ENCODE data around the gene MT1A. TPM values are rescaled to one million over a fixed set of nuclear protein-coding genes. Genes with fewer than 3 reads are reported as not detected.

MT1A gene
- polyA plus RNA-seq, 1 of the 3 experiments (the other 2 are of a cell fraction) = 5.4 TPM

DNA sequence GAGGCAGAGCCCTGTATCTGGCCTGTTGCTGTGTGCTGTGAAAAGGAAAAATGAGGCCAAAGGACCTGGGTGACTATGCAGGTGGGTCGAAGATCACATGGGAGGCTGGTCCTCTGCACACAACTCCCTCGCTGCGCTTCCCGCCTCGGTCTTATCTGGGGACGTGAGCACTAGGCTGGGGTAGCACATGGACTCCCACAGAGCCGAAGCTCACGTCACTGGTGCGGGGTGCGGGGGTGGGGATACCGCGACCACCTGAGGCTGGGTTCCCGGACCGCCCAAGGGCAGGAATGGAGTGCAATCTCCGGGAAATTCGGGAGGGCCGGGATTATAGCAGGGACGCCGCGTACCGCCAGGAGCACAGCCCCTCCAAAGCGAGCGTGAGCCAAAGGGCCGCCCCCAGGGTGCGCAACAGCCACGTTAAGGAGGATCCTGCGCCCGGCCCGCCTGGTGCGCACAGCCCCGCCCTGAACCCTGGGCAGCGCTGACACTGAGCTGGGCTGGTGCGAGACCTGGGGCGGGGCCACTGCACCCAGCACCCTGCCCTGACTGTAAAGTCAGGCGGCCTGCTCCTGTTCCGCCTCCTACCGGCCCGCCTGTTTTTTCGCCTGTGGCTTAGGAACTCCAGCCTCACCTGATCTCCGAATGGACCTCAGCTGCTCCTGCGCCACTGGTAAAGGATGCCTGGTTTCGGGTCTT lies 4.8 kb downstream of the MT1A start:
- H3K9ac ChIP-seq = no peak overlapping the region
- no peaks in the 10 kb centered on the region; a peak in 1 of 4 replicates for H3K4me1 ChIP-seq (ENCODE audit: control insufficient read depth in 1 of 2, insufficient read depth in 2 of 2, low read depth in 1 of 2, low read length in 1 of 2)
- 0 out of 2 replicates have a peak, but pooled peaks cover 19% of the 10 kb centered on the region for H3K27me3 ChIP-seq (ENCODE audit: insufficient read depth)
- ChIA-PET CTCF (interaction anchor here (0.9 to 1.2 kb wide), 2 partner anchors 10 to 41 kb away, joined by 3 read pairs; no protein-coding TSS in a partner anchor), POLR2A (no interaction called here)
- H3K36me3 ChIP-seq (replicated peaks in 1 of 2; ENCODE audit: control insufficient read depth in 1 of 2, insufficient read depth in 2 of 2, low read length in 1 of 2) = no peaks in the 10 kb centered on the region
- no peaks in the 10 kb centered on the region for H3K9me3 ChIP-seq
- H3K4me2 ChIP-seq = no peak overlapping the region
- TF ChIP-seq, protein P1, sequence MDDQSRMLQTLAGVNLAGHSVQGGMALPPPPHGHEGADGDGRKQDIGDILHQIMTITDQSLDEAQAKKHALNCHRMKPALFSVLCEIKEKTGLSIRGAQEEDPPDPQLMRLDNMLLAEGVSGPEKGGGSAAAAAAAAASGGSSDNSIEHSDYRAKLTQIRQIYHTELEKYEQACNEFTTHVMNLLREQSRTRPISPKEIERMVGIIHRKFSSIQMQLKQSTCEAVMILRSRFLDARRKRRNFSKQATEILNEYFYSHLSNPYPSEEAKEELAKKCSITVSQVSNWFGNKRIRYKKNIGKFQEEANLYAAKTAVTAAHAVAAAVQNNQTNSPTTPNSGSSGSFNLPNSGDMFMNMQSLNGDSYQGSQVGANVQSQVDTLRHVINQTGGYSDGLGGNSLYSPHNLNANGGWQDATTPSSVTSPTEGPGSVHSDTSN (IDR thresholded peaks at IDR 0.05) = no peak
- TF ChIP-seq, protein P2, sequence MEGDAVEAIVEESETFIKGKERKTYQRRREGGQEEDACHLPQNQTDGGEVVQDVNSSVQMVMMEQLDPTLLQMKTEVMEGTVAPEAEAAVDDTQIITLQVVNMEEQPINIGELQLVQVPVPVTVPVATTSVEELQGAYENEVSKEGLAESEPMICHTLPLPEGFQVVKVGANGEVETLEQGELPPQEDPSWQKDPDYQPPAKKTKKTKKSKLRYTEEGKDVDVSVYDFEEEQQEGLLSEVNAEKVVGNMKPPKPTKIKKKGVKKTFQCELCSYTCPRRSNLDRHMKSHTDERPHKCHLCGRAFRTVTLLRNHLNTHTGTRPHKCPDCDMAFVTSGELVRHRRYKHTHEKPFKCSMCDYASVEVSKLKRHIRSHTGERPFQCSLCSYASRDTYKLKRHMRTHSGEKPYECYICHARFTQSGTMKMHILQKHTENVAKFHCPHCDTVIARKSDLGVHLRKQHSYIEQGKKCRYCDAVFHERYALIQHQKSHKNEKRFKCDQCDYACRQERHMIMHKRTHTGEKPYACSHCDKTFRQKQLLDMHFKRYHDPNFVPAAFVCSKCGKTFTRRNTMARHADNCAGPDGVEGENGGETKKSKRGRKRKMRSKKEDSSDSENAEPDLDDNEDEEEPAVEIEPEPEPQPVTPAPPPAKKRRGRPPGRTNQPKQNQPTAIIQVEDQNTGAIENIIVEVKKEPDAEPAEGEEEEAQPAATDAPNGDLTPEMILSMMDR (IDR thresholded peaks at IDR 0.05) = no peak
- TF ChIP-seq TCF12 (IDR thresholded peaks at IDR 0.05) = no peak
- TF ChIP-seq NRF1 (IDR thresholded peaks at IDR 0.05; ENCODE audit: low read depth, low read length) = no peak
- TF ChIP-seq, protein P3, sequence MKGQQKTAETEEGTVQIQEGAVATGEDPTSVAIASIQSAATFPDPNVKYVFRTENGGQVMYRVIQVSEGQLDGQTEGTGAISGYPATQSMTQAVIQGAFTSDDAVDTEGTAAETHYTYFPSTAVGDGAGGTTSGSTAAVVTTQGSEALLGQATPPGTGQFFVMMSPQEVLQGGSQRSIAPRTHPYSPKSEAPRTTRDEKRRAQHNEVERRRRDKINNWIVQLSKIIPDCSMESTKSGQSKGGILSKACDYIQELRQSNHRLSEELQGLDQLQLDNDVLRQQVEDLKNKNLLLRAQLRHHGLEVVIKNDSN (IDR thresholded peaks at IDR 0.05; ENCODE audit: borderline replicate concordance, low read depth) = no peak
- TF ChIP-seq, protein P4, sequence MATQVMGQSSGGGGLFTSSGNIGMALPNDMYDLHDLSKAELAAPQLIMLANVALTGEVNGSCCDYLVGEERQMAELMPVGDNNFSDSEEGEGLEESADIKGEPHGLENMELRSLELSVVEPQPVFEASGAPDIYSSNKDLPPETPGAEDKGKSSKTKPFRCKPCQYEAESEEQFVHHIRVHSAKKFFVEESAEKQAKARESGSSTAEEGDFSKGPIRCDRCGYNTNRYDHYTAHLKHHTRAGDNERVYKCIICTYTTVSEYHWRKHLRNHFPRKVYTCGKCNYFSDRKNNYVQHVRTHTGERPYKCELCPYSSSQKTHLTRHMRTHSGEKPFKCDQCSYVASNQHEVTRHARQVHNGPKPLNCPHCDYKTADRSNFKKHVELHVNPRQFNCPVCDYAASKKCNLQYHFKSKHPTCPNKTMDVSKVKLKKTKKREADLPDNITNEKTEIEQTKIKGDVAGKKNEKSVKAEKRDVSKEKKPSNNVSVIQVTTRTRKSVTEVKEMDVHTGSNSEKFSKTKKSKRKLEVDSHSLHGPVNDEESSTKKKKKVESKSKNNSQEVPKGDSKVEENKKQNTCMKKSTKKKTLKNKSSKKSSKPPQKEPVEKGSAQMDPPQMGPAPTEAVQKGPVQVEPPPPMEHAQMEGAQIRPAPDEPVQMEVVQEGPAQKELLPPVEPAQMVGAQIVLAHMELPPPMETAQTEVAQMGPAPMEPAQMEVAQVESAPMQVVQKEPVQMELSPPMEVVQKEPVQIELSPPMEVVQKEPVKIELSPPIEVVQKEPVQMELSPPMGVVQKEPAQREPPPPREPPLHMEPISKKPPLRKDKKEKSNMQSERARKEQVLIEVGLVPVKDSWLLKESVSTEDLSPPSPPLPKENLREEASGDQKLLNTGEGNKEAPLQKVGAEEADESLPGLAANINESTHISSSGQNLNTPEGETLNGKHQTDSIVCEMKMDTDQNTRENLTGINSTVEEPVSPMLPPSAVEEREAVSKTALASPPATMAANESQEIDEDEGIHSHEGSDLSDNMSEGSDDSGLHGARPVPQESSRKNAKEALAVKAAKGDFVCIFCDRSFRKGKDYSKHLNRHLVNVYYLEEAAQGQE (IDR thresholded peaks at IDR 0.05; ENCODE audit: low read depth, low read length) = no peak
- TF ChIP-seq SIN3A (IDR thresholded peaks at IDR 0.05; ENCODE audit: borderline replicate concordance, low read depth, low read length) = no peak
- TF ChIP-seq GABPA (IDR thresholded peaks at IDR 0.05; ENCODE audit: low read depth) = no peak
- TF ChIP-seq CHD2 (IDR thresholded peaks at IDR 0.05; ENCODE audit: low read length, partially characterized antibody) = no peak
- no peak for TF ChIP-seq POLR2AphosphoS5 (IDR thresholded peaks at IDR 0.05; ENCODE audit: low read depth, low read length)
- no peak for TF ChIP-seq FOXJ3 (CRISPR knock-in tag; IDR thresholded peaks at IDR 0.05)
- TF ChIP-seq FOXM1 (IDR thresholded peaks at IDR 0.05; ENCODE audit: low read depth) = no peak
- TF ChIP-seq EZH2phosphoT487 (IDR thresholded peaks at IDR 0.05; ENCODE audit: borderline replicate concordance, low read depth) = no peak
- no peak for TF ChIP-seq TEAD4 (IDR thresholded peaks at IDR 0.05; ENCODE audit: borderline replicate concordance, insufficient read depth)
- TF ChIP-seq, protein P5, sequence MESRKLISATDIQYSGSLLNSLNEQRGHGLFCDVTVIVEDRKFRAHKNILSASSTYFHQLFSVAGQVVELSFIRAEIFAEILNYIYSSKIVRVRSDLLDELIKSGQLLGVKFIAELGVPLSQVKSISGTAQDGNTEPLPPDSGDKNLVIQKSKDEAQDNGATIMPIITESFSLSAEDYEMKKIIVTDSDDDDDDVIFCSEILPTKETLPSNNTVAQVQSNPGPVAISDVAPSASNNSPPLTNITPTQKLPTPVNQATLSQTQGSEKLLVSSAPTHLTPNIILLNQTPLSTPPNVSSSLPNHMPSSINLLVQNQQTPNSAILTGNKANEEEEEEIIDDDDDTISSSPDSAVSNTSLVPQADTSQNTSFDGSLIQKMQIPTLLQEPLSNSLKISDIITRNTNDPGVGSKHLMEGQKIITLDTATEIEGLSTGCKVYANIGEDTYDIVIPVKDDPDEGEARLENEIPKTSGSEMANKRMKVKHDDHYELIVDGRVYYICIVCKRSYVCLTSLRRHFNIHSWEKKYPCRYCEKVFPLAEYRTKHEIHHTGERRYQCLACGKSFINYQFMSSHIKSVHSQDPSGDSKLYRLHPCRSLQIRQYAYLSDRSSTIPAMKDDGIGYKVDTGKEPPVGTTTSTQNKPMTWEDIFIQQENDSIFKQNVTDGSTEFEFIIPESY (IDR thresholded peaks at IDR 0.05; ENCODE audit: borderline replicate concordance, low read depth) = no peak
- TF ChIP-seq MEF2A (IDR thresholded peaks at IDR 0.05; ENCODE audit: borderline replicate concordance, low read depth) = no peak
- no peak for TF ChIP-seq EP300 (IDR thresholded peaks at IDR 0.05; ENCODE audit: borderline replicate concordance in 1 of 2, low read depth in 1 of 2, low read length in 1 of 2)
- TF ChIP-seq FOSL2 (IDR thresholded peaks at IDR 0.05; ENCODE audit: borderline replicate concordance, low read depth) = no peak
- TF ChIP-seq RAD21 (IDR thresholded peaks at IDR 0.05; ENCODE audit: low read length) = no peak
- no peaks in the 10 kb centered on the region for H4K20me1 ChIP-seq (ENCODE audit: insufficient read depth)
- no peak overlapping the region for H3K4me3 ChIP-seq (ENCODE audit: low read depth in 2 of 2, low read length in 1 of 2)
- H3K9me2 ChIP-seq = no peaks in the 10 kb centered on the region
- DNase-seq = no peak
- WGBS (ENCODE audit: low lambda C conversion rate) = 48% methylated on average over 23 of the region's 42 CpGs
- H3F3A ChIP-seq (replicated peaks; ENCODE audit: insufficient read depth) = no peaks in the 10 kb centered on the region
- no peaks in the 10 kb centered on the region for H3K79me2 ChIP-seq (ENCODE audit: insufficient read depth)
- no peak overlapping the region for H3K27ac ChIP-seq (ENCODE audit: low read depth in 2 of 2, low read length in 1 of 2)
- no peak overlapping the region for H2AFZ ChIP-seq (ENCODE audit: low read depth)

Data from SK-N-SH (cell line).